Endothelial cell of umbilical vein (primary cell): ENCODE results near the gene CXXC4. TPM values are rescaled to one million over a fixed set of nuclear protein-coding genes. Genes with fewer than 3 reads are reported as not detected.

Experiments
- BruUV-seq: library from RNA; stranded (reverse); fragments of 400-500 nt; replicated peaks from 2 replicates; lab custom pipeline; 2021; lab: Mats Ljungman, UMichigan
- CTCF ChIA-PET: fragments of 300-600, 350-600 bp; sonication (Branson Sonifier 250); formaldehyde crosslinking; loops from one replicate; lab custom pipeline; 2021; ENCODE audit warnings: antibody characterized with exemption, inconsistent platforms; lab: Charles Lee
- POLR2A ChIA-PET: fragments of 300-600, 350-600 bp; sonication (Branson Sonifier 250); formaldehyde crosslinking; loops from one replicate; lab custom pipeline; 2021; ENCODE audit warnings: antibody characterized with exemption, inconsistent platforms; lab: Charles Lee
- DNase-seq: peaks from one replicate; pipeline ENCODE4 v3.0.0-alpha.2; 2011; ENCODE audit warnings: low read depth, low spot score
- FAIRE-seq: peaks from 2 replicates; lab custom pipeline; 2011; peaks lifted over from hg19 to GRCh38; lab: Jason Lieb, UNC
- H2AFZ ChIP-seq: 2 replicates; pipeline ENCODE4 v1.6.0; 2012; ENCODE audit warnings: low read depth, low read length, control low read depth, inconsistent platforms
- H3K27ac ChIP-seq: 2 replicates; pipeline ENCODE4 v1.5.1; 2011; ENCODE audit warnings: low read depth, mild to moderate bottlenecking, control low read depth, low read length, moderate library complexity; ENCODE audit not compliant: insufficient read depth
- H3K27me3 ChIP-seq, 2 experiments: 2 replicates each; pipeline versions ENCODE4 v1.6.0 to v1.6.1; 2011; ENCODE audit warnings: low read length in 2 of 2, mixed read lengths in 1 of 2; ENCODE audit not compliant: control insufficient read depth in 2 of 2, insufficient read depth in 2 of 2
- H3K36me3 ChIP-seq, 2 experiments: 2 replicates in 1 of 2; 3 replicates in 1 of 2; pipeline ENCODE4 v1.5.1; 2011; ENCODE audit warnings: low read length in 2 of 2, mild to moderate bottlenecking in 1 of 2, moderate library complexity in 1 of 2; ENCODE audit not compliant: control insufficient read depth in 2 of 2, insufficient read depth in 2 of 2; ENCODE audit errors: extremely low read depth in 1 of 2
- H3K4me1 ChIP-seq: 3 replicates; pipeline ENCODE4 v1.5.1; 2011; ENCODE audit warnings: mild to moderate bottlenecking, low read length; ENCODE audit not compliant: control insufficient read depth, insufficient read depth; ENCODE audit errors: extremely low read depth
- H3K4me2 ChIP-seq: 2 replicates; pipeline ENCODE4 v1.6.1; 2011; ENCODE audit warnings: low read length, control low read depth, mixed read lengths; ENCODE audit not compliant: insufficient read depth
- H3K4me3 ChIP-seq, 3 experiments: fragments of 200-600 bp in 1 of 3; sonication (generic), shearing (Covaris generic) in 1 of 3; replicated peaks in 1 of 3; 2 replicates each; pipeline ENCODE4 v1.5.1; 2011 to 2016; ENCODE audit warnings: control low read depth in 3 of 3, low read length in 3 of 3, mild to moderate bottlenecking in 2 of 3, inconsistent platforms in 1 of 3, low read depth in 1 of 3, moderate library complexity in 1 of 3; ENCODE audit not compliant: insufficient read depth in 1 of 3
- H3K79me2 ChIP-seq: 2 replicates; pipeline ENCODE4 v1.6.0; 2012; ENCODE audit warnings: low read length, inconsistent platforms; ENCODE audit not compliant: control insufficient read depth, insufficient read depth
- H3K9ac ChIP-seq: replicated peaks from 2 replicates; pipeline ENCODE3; 2011; ENCODE audit warnings: low read length, control low read depth; ENCODE audit not compliant: insufficient read depth; ENCODE audit errors: extremely low read depth
- H3K9me1 ChIP-seq: replicated peaks from 3 replicates; pipeline ENCODE4 v1.6.0; 2011; ENCODE audit warnings: mild to moderate bottlenecking, low read length; ENCODE audit not compliant: control insufficient read depth, insufficient read depth; ENCODE audit errors: extremely low read depth
- H3K9me3 ChIP-seq: replicated peaks from 2 replicates; pipeline ENCODE4 v1.5.1; 2012; ENCODE audit warnings: low read length, inconsistent platforms; ENCODE audit not compliant: control insufficient read depth, insufficient read depth
- H4K20me1 ChIP-seq: replicated peaks from 2 replicates; pipeline ENCODE3; 2011; ENCODE audit warnings: mild to moderate bottlenecking, low read length; ENCODE audit not compliant: control insufficient read depth, insufficient read depth; ENCODE audit errors: extremely low read depth
- CTCF ChIP-seq, 2 donors: IDR thresholded peaks; 1 replicate in 1 of 2; 2 replicates in 1 of 2; pipeline ENCODE4 v1.5.1; 2011; ENCODE audit warnings: low read length in 2 of 2, mild to moderate bottlenecking in 2 of 2, moderate library complexity in 2 of 2, control low read depth in 1 of 2, inconsistent platforms in 1 of 2, low read depth in 1 of 2; ENCODE audit not compliant: insufficient read depth in 1 of 2; ENCODE audit errors: extremely low read depth in 1 of 2
- EZH2 ChIP-seq: IDR thresholded peaks from 2 replicates; pipeline ENCODE4 v1.6.1; 2012; ENCODE audit warnings: borderline replicate concordance, low read depth, mild to moderate bottlenecking, moderate library complexity, low read length, inconsistent platforms; ENCODE audit not compliant: severe bottlenecking
- FOS ChIP-seq: IDR thresholded peaks from 2 replicates; pipeline ENCODE4 v1.6.1; 2011; ENCODE audit warnings: mild to moderate bottlenecking, low read length, moderate library complexity, borderline replicate concordance; ENCODE audit not compliant: insufficient read depth
- GATA2 ChIP-seq: IDR thresholded peaks from 2 replicates; pipeline ENCODE4 v1.7.0; 2011; ENCODE audit warnings: low read depth, mild to moderate bottlenecking, moderate library complexity, mixed read lengths, low read length; ENCODE audit not compliant: insufficient read length, insufficient read depth
- JUN ChIP-seq: IDR thresholded peaks from 2 replicates; pipeline ENCODE4 v1.6.1; 2011; ENCODE audit warnings: borderline replicate concordance, low read depth; ENCODE audit not compliant: insufficient read length, insufficient read depth
- MAX ChIP-seq: IDR thresholded peaks from 2 replicates; pipeline ENCODE4 v1.6.1; 2011; ENCODE audit not compliant: insufficient read depth, insufficient read length
- MYC ChIP-seq: IDR thresholded peaks from one replicate; pipeline ENCODE4 v1.6.1; 2011; ENCODE audit warnings: mild to moderate bottlenecking, low read depth, low read length
- POLR2A ChIP-seq: IDR thresholded peaks from 2 replicates; pipeline ENCODE4 v1.6.1; 2012; ENCODE audit warnings: low read depth, mild to moderate bottlenecking, control low read depth, low read length
- POLR2AphosphoS5 ChIP-seq: IDR thresholded peaks from 2 replicates; pipeline ENCODE4 v1.6.1; 2012; ENCODE audit warnings: low read depth, mild to moderate bottlenecking, control low read depth, low read length, moderate library complexity; ENCODE audit not compliant: insufficient read depth
- dilution Hi-C: fragments of 300-500 bp; cut with MboI; formaldehyde crosslinking; loops from one replicate; pipeline ENCODE4 v1.15.0; 2019; ENCODE audit warnings: low sequenced_read_pairs; ENCODE audit not compliant: extremely low pct_ligation_motif_present
- intact Hi-C: fragments of 100-400 bp; cut with micrococcal nuclease; formaldehyde crosslinking; loops from one replicate; pipeline ENCODE4 v1.10.0; 2022
- polyA plus RNA-seq, 4 experiments: library from polyadenylated mRNA; depleted of rRNA in 3 of 4; stranded (reverse) in 3 of 4; unstranded in 1 of 4; fragments of >200 nt; gene quantifications; 2 replicates each; pipeline versions ENCODE4 v1.2.1 to v1.2.3, GENCODE V29; 2011 to 2012; ENCODE audit warnings: missing spikeins in 1 of 4
- total RNA-seq: library from RNA; stranded (reverse); gene quantifications from 2 replicates; pipeline ENCODE4 v1.2.3, GENCODE V29; 2021

CXXC4 gene
- total and polyA plus RNA-seq, 2 donors (not counting 3 experiments of a cell fraction or from before 2014, with no cell fraction given): not detected

GRCh38 chr4:104424989-104425388 lies 69.7 kb downstream of the CXXC4 start:
- Histone ChIP-seq H2AFZ (no peak overlapping the region), H3K4me3 (no peak overlapping the region), H3K27me3 (no peaks in the 10 kb centered on the region), H3K9me3 (peaks cover 4% of the 10 kb centered on the region), H3K79me2 (no peaks in the 10 kb centered on the region), H3K36me3 (no peaks in the 10 kb centered on the region), H3K9me1 (no peaks in the 10 kb centered on the region), H3K27ac (no peak overlapping the region), H3K4me1 (no peaks in the 10 kb centered on the region), H3K4me2 (no peak overlapping the region), H3K9ac (no peak overlapping the region), H4K20me1 (no peaks in the 10 kb centered on the region)
- intact Hi-C loops: no loop called here
- CTCF ChIA-PET: no interaction called here
- POLR2A ChIA-PET: no interaction called here
- dilution Hi-C loops: no loop called here
- BruUV-seq: no TSS peak
- DNase-seq: no peak
- FAIRE-seq: no peak
- TF ChIP-seq MYC: no peak
- no peak for TF ChIP-seq MAX
- TF ChIP-seq POLR2A: no peak
- TF ChIP-seq JUN: no peak
- no peak for TF ChIP-seq POLR2AphosphoS5
- no peak for TF ChIP-seq CTCF (IDR thresholded peaks at IDR 0.05; ENCODE audit: extremely low read depth in 1 of 2, insufficient read depth in 1 of 2, low read depth in 1 of 2, low read length in 2 of 2)
- TF ChIP-seq EZH2: no peak
- TF ChIP-seq GATA2: no peak
- TF ChIP-seq FOS: no peak
